Measurements from ENCODE around the gene REV3L. TPM values are rescaled to one million over a fixed set of nuclear protein-coding genes. Genes with fewer than 3 reads are reported as not detected.

Gene REV3L
- polyA plus RNA-seq, 1 donor, result 52.6 TPM

GRCh38 chr6:111423055-111423633 is 59.9 kb downstream of the REV3L start:
- DNase-seq, result no peak

GRCh38 chr6:111418971-111419693 is 63.9 kb downstream of the REV3L start:
- DNase-seq, result no peak

GRCh38 chr6:111417946-111418345 is 65.1 kb downstream of the REV3L start:
- DNase-seq, result no peak

GRCh38 chr6:111417181-111417585 is 65.8 kb downstream of the REV3L start:
- DNase-seq, result no peak

- no peak for DNase-seq
These were observed 66.5 kb downstream of the REV3L start for GRCh38 chr6:111416529-111416928.

- DNase-seq, result no peak
These were observed 68.6 kb downstream of the REV3L start for GRCh38 chr6:111414373-111414772.

- no peak for DNase-seq
These were observed 70.9 kb downstream of the REV3L start for GRCh38 chr6:111411978-111412566.

GRCh38 chr6:111411046-111411445 is 72.0 kb downstream of the REV3L start:
- no peak for DNase-seq

- DNase-seq, result no peak
These were observed 72.6 kb downstream of the REV3L start for GRCh38 chr6:111410371-111410770.

- no peak for DNase-seq
These were observed 73.6 kb downstream of the REV3L start for GRCh38 chr6:111409430-111409829.

- no peak for DNase-seq
These were observed 75.3 kb downstream of the REV3L start for GRCh38 chr6:111407686-111408085.

GRCh38 chr6:111406200-111406721 is 76.8 kb downstream of the REV3L start:
- DNase-seq, result no peak

- DNase-seq, result no peak
These were observed 79.6 kb downstream of the REV3L start for GRCh38 chr6:111403388-111403787.

- DNase-seq, result no peak
These were observed 83.4 kb downstream of the REV3L start for GRCh38 chr6:111399626-111400025.

GRCh38 chr6:111388681-111389080 is 94.3 kb downstream of the REV3L start:
- DNase-seq, result no peak

GRCh38 chr6:111382476-111383294 is 100.3 kb downstream of the REV3L start:
- DNase-seq, result no peak

- no peak for DNase-seq
These were observed 101.3 kb downstream of the REV3L start for GRCh38 chr6:111381728-111382127.

- no peak for DNase-seq
These were observed 101.9 kb downstream of the REV3L start for GRCh38 chr6:111381123-111381522.

GRCh38 chr6:111379831-111380230 is 103.2 kb downstream of the REV3L start:
- DNase-seq, result no peak

- no peak for DNase-seq
These were observed 103.7 kb downstream of the REV3L start for GRCh38 chr6:111379302-111379701.

- no peak for DNase-seq
These were observed 105.4 kb downstream of the REV3L start for GRCh38 chr6:111377558-111378120.
